Activated CD4-positive, CD25-positive, alpha-beta regulatory T cell treated with anti-CD3 and anti-CD28 coated beads, Interleukin-2, amount 50 U/mL, for 72 hours (primary cell): ENCODE measurements around the gene DSTYK.
"Not testable (repeated sequence)": the region's sequence is repeated elsewhere in the genome, so short reads cannot be mapped to it uniquely, and the experiment has no call there.

ENCODE experiments used
- DNase-seq: peaks from one replicate; pipeline ENCODE4 v3.0.0; 2021

The DSTYK gene

GRCh38 chr1:205241366-205242030 lies 30.0 kb upstream of the DSTYK start:
- no peak for DNase-seq

GRCh38 chr1:205240569-205240968 lies 29.1 kb upstream of the DSTYK start:
- DNase-seq, result no peak

DNA sequence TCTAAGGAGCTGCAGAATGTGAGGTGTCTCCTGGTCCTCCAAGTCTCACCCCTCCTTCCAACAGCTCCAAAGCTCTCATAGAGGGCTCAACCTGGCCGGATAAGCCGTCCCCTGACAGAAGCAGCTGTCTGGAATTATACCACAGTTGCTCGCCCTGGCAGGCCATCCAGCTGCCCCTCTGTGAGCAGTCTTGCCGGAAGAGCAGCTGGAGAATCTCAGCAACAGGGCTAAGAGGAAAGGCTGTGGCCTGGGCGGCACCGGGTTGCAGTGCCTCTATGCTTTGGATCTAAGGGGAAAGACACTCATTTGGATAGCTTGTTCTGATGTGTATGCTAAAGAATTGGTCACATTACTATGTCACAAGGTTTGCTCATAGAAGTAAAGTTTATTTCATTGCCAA lies 28.6 kb upstream of the DSTYK start:
- DNase-seq, result no peak

DNA sequence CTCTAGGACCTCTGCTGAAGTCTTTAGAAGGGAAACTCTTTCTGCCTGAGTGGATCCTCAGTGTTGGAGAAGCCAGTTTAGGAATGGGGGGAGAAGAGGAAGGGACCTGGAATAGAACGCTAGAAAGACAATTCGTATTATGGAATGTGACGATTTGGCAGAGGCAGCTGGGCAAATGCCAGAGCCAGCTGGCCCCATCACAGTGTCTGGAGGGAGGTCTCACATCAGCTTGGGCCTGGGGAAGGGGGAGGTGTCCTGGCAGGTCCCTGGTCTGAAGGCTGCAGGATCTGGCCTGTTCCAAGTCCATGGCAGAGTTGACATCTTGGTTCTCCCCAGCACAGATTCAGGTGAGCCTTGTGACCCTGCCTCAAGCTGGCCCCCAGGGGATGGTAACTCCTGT lies 27.6 kb upstream of the DSTYK start:
- DNase-seq, result no peak

DNA sequence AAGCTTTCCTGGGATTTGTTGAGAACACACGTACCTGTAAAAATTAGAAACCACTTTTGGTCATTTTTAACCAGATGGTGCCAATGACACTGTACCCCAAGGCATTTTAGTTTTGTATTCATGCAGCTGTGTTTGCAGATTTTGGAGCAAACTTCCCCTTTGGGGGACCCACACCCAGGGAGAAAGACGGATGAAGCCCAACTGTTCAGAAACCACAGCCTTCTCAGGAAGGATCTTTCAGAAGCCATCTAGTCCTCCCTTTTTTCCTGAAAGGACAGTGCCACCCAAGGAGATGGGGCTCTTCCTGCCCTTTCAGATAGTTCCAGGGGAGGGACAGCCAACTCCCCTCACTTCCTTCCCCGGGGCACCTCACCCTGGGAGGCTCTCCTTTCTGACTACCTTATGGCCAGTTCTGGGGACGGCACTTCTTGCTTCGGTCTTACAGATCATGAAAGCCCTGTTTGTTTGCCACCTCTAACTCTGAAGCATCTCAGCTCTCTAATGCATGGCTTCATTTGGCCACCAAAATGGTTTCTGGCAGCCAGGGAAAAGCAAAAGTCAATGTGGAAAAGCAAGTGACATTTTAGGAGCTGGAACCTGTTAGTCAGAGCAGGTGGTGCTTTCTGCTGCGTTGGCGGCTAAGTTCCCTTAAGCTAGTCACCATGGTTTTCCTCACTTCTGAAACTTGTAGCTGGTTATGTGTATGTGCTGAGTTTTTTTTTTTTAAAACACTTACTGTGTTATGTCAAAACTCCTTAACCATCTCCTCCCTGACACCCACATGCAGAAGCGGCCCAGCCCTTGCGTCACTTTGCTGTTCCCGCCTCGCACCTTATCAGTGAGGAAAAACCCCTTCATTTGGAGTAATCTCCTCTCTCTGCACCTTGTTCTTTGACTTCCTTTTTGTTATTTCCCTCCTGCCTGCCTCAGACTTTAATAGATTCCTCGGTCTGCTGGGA lies 26.3 kb upstream of the DSTYK start:
- DNase-seq, result no peak

DNA sequence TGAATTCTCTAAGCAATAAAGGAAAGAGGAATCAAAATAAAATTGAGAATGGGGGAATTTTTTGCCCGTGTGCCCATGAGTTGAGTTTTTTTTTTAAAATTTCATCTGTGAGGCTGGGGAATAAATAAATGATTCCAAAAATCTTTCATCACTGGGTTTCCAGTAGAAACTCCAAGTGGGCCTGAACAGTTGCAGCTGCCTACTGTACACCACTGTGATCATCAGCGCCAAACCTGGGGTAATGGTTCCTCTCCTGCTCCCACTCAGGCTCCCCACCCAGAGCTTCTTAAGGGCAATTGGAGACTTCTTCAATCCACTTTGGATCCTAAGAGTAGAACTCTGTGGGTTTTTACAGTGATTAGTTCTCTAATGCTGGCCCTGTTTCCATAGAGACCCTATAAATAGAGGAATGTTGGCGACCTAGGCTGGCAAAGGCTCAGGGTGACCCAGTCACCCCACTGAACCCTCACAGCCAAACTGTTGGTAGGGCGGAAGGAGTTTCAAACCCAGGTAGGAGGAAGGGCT lies 25.5 kb upstream of the DSTYK start:
- no peak for DNase-seq

DNA sequence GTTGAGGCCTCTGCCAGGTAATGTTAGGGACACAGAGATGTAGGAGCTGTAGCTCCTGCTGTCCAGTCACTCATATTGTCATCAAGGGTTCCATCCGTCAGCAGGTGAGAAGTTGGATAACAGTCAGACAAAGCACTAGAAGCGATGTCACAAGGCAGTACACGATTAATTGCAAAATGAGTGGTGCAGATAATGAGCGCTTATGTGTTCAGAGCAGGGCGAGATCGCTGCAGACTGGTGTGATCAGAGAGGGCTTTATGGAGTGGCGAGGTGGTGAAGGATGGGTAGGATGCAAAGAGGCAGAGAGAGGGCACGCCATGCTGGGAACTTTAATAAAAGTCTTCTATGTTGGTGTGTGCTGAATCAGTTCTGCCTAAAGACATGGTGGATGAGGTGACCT lies 25.0 kb upstream of the DSTYK start:
- DNase-seq, result no peak

GRCh38 chr1:205235951-205236350 lies 24.4 kb upstream of the DSTYK start:
- DNase-seq, result no peak

GRCh38 chr1:205233986-205234385 lies 22.5 kb upstream of the DSTYK start:
- DNase-seq, result not testable (repeated sequence)

DNA sequence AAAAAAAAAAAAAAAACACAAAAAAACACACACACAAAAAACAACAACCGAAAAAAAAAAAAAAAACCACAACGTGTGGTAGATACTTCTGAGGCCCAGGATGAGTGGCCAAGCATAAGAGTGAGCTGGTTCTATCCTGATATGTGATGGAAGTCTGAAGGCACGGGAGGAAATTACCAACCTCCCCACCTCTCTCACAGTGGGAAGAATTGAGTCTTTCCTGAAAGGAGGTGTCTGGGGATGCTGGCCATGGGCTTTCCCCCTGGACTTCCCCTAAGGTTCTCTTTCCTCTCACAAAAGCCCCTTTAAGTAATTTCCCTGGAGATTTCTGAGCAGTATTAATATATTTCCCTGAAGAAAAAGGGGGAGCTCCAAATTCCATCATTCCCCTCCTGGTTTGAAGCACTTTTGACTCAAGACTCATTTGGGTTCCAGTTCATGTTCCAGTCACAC lies 21.5 kb upstream of the DSTYK start:
- DNase-seq, result no peak

- DNase-seq, result no peak
These were observed 20.8 kb upstream of the DSTYK start for GRCh38 chr1:205232127-205232820.

DNA sequence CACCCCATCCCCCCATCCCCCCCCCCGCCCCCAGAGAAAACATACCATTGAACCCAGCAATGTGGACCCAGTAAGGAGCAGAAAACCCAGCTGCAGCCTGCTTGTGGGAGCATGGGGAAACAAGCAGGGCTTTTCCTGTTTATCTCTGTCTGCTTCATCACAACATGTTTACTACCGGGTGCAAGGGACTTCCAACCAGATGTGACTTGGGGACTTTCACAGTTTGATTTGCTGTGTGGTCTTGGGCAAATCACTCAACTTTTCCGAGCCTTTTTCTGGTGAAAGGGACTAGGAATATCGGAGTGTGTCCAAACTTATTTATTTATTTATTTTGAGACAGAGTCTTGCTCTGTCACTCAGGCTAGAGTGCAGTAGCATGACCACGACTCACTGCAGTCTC lies 19.5 kb upstream of the DSTYK start:
- DNase-seq, result no peak

GRCh38 chr1:205229916-205230700 lies 18.6 kb upstream of the DSTYK start:
- DNase-seq, result no peak

DNA sequence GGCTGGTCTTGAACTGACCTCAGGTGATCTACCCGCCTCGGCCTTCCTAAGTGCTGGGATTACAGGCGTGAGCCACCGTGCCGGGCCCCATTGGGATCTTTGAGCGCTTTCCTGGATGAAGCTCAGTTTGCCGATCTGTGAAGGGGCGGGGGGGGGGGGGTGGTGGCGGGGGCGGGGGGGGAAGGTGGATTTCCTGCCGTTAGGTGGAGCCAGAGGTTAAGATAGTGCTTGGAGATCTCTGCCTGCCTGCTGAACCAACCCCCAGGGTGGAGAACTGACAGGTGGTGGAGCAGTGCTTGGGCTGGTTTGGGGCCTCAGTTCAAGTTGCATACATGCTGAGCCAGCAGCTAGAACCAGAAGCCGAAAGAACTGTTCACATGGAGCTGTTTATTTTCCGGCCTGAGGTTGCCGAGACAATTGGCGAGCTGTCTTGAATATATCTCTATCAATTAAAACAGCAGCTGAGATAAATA lies 17.9 kb upstream of the DSTYK start:
- DNase-seq, result peak; percentile 43

GRCh38 chr1:205228093-205228521 lies 16.6 kb upstream of the DSTYK start:
- DNase-seq, result no peak

DNA sequence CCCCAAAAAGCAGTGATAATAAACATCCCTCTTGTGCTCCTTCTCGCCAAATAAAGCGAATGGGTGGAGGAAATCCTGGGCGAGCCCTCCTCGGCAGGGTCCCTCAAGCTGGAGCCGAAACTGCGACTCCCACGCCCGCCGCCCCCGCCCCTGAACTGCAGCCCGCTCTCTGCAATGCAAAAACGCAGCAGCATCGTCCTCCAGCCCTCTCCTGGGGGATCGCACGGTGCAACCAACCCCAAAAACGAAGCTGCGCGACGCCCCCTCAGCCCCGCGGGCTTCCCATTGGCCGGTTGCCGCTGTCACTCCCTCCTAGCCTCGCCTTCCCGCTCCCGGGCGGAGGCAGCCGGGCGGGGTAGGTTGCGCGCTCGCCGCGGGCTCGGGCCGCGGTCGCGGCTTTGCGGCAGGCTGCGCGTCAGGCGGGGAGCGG lies 16.1 kb upstream of the DSTYK start, which contains the start of gene TMCC2:
TSS of gene TMCC2 (plus strand) at position 363 of the 430 bp plus-strand sequence. CDS start 619 bp downstream, outside the sequence.
- peak; percentile 60 for DNase-seq

DNA sequence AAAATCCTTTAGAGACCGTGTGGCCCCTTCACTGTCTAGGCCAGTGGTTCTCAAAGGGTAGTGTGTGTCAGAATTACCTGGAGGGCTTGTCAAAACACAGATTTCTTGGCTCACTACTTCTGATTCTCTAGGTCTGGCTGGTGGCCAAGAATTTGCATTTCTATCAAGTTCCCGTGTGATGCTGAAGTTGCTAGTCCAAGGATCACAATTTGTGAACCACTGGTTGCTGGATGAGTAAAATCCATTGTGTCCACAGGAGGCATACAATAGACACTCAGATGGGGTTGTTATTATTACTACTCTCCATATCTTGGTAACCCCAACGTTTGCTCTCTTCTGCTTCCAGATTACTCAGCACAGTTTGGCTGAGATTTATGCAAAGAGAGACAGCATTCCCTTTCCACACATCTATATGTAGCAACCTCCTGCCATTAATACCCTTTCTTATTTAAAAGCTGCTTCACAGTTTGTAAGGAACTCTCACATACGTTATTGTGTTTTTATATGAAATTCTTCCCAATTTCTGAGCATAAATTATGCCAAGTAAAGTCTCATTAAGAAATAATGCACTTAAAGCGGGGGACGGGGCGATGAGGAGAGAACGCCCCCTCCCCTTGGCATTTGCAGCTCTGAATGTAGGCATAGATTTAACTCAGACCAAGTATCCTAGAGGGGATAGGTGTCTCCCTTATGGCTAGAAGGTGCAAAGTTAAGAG lies 15.5 kb upstream of the DSTYK start:
- no peak for DNase-seq

- no peak for DNase-seq
These were observed 14.6 kb upstream of the DSTYK start for GRCh38 chr1:205225901-205226765.

GRCh38 chr1:205224736-205225135 lies 13.2 kb upstream of the DSTYK start:
- no peak for DNase-seq

DNA sequence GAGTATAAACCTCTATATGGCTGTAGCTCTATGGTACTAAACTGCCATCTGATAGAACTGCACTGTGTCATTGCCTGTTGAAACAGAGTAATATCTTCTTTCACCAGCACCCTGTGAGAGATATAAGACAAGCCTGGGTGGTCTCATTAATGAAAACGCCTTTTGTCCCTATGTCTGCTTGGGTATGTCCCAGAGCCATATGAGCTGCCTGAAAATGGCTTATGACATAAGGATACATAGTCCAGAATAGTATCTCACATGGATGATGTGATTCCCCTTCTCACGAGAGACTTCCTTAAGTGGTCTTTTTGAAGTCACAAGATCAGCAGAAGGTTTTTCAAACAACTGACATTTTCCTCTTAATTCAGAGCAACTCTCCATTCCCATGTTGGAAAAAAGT lies 8.9 kb upstream of the DSTYK start:
- DNase-seq, result no peak
